CMK (cell line): Measurements from ENCODE around the gene SMCR8.
"Not testable (repeated sequence)": the region's sequence is repeated elsewhere in the genome, so short reads cannot be mapped to it uniquely, and the experiment has no call there.

ENCODE experiments used
- DNase-seq: peaks from one replicate; pipeline ENCODE4 v3.0.0-alpha.2; 2010; ENCODE audit warnings: low read depth

SMCR8 gene

GRCh38 chr17:18318771-18319450, 3.8 kb downstream of the SMCR8 start:
- no peak for DNase-seq

- no peak for DNase-seq
Observed at GRCh38 chr17:18319604-18320256, 4.6 kb downstream of the SMCR8 start.

GRCh38 chr17:18320301-18320700, 5.2 kb downstream of the SMCR8 start:
- no peak for DNase-seq

- DNase-seq: no peak
Observed at GRCh38 chr17:18321309-18321708, 6.2 kb downstream of the SMCR8 start.

GRCh38 chr17:18322522-18322921, 7.4 kb downstream of the SMCR8 start:
- no peak for DNase-seq

- no peak for DNase-seq
Observed at GRCh38 chr17:18323007-18323406, 7.9 kb downstream of the SMCR8 start.

GRCh38 chr17:18323507-18324139, 8.5 kb downstream of the SMCR8 start:
- no peak for DNase-seq

- DNase-seq: no peak
Observed at GRCh38 chr17:18324140-18325050, 9.3 kb downstream of the SMCR8 start.

- no peak for DNase-seq
Observed at GRCh38 chr17:18326039-18326438, 10.9 kb downstream of the SMCR8 start.

GRCh38 chr17:18326572-18326971, 11.5 kb downstream of the SMCR8 start:
- no peak for DNase-seq

GRCh38 chr17:18327093-18327492, 12.0 kb downstream of the SMCR8 start:
- no peak for DNase-seq

GRCh38 chr17:18327556-18327955, 12.5 kb downstream of the SMCR8 start:
- DNase-seq: no peak

- DNase-seq: no peak
Observed at GRCh38 chr17:18328643-18329204, 13.6 kb downstream of the SMCR8 start.

GRCh38 chr17:18331879-18332278, 16.8 kb downstream of the SMCR8 start:
- no peak for DNase-seq

- no peak for DNase-seq
Observed at GRCh38 chr17:18332909-18333489, 17.9 kb downstream of the SMCR8 start.

GRCh38 chr17:18338158-18338557, 23.1 kb downstream of the SMCR8 start:
- DNase-seq: not testable (repeated sequence)

GRCh38 chr17:18339933-18340332, 24.8 kb downstream of the SMCR8 start:
- DNase-seq: no peak

- no peak for DNase-seq
Observed at GRCh38 chr17:18344021-18344420, 28.9 kb downstream of the SMCR8 start.

- no peak for DNase-seq
Observed at GRCh38 chr17:18353541-18353940, 38.4 kb downstream of the SMCR8 start.

- DNase-seq: no peak
Observed at GRCh38 chr17:18356624-18357023, 41.5 kb downstream of the SMCR8 start.

GRCh38 chr17:18360518-18360917, 45.4 kb downstream of the SMCR8 start:
- DNase-seq: no peak
